Measurements from ENCODE around the gene FANK1. TPM values are rescaled to one million over a fixed set of nuclear protein-coding genes. Genes with fewer than 3 reads are reported as not detected.
"Not testable (repeated sequence)": the region's sequence is repeated elsewhere in the genome, so short reads cannot be mapped to it uniquely, and the experiment has no call there.

Gene FANK1
- total RNA-seq, 2 experiments from 2014 or later: 0.31 to 0.35 TPM

DNA sequence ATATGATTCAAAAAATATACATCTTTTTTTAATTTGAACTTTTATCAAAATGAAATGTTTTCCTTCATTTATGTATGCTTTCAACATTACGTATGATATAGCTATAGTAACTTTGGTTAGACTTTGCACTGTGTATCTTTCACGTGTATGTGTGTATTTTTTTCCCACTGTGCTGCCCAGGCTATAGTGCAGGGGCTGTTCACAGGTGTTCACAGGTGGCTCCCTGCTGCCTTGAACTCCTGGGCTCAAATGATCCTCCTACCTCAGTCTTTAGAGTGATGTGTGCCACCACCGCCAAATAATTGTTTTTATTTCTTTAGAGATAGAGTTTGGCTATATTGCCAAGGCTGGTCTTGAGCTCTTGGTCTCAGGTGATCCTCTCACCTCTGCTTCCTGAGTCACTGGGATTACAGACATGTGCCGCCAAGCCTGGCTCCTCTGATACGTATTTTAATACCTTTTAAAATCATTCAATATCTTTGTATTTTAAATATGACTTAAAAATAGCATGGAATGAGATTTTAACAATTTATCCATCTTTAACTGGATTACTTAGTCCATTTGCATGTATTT, 29.0 kb downstream of the FANK1 start:
- Mint-ChIP-seq H3K27ac (no peak overlapping the region), H3K4me1 (no peaks in the 10 kb centered on the region), H3K9me3 (no peaks in the 10 kb centered on the region), H3K36me3 (ENCODE audit: low read depth) (no peaks in the 10 kb centered on the region), H3K27me3 (peaks cover 2% of the 10 kb centered on the region), H3K4me3 (no peak overlapping the region)
- POLR2A ChIA-PET: no interaction called here
- no peak for DNase-seq
- CTCF ChIA-PET: no interaction called here

DNA sequence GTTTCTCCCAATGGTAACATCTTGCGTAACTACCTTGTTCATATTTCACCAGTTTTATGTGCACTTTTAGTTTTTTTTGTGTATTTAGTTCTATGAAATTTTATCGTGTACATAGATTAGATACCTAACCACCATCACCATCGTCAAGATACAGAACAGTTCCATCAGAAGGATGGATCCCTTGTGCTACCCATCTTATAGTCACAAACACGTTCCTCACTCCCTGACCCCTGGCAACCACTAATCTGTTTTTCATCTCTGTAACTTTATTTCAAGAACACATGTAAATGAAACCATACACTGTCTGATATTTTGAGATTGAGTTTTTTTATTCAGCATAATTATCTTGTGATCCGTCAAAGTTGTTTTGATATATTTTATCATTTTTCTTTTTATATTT, 29.9 kb downstream of the FANK1 start:
- POLR2A ChIA-PET: no interaction called here
- H3K9me3 Mint-ChIP-seq: no peaks in the 10 kb centered on the region
- H3K36me3 Mint-ChIP-seq (ENCODE audit: low read depth): no peaks in the 10 kb centered on the region
- no peak overlapping the region for H3K27ac Mint-ChIP-seq
- DNase-seq: no peak
- no peaks in the 10 kb centered on the region for H3K4me1 Mint-ChIP-seq
- CTCF ChIA-PET: no interaction called here
- H3K27me3 Mint-ChIP-seq: peaks cover 3% of the 10 kb centered on the region
- no peak overlapping the region for H3K4me3 Mint-ChIP-seq

DNA sequence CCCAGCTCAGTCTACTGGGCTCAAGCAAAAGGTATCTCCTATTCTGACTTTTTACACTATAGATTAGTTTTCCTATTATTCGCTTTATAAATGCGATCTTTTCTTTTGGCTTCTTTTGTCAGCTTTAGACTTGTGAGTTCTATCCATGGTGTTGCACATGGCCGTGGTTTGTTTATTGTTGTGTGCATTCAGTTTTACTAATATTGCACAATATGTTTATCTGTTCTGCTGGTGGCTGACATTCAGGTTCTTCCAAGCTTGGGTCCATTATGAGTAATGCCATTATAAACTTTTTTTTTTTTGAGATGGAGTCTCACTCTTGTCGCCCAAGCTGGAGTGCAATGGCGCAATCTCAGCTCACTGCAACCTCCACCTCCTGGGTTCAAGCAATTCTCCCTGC, 30.9 kb downstream of the FANK1 start:
- H3K4me3 Mint-ChIP-seq; DNase-seq; H3K27me3 Mint-ChIP-seq; H3K9me3 Mint-ChIP-seq; CTCF ChIA-PET; H3K36me3 Mint-ChIP-seq (ENCODE audit: low read depth); POLR2A ChIA-PET; H3K4me1 Mint-ChIP-seq; H3K27ac Mint-ChIP-seq: not testable (repeated sequence)

- Mint-ChIP-seq H3K36me3 (ENCODE audit: low read depth) (no peaks in the 10 kb centered on the region), H3K4me1 (no peaks in the 10 kb centered on the region), H3K27me3 (peaks cover 21% of the 10 kb centered on the region), H3K27ac (no peak overlapping the region), H3K9me3 (no peaks in the 10 kb centered on the region), H3K4me3 (no peak overlapping the region)
- CTCF ChIA-PET: interaction anchor here (0.5 kb wide), 1 partner anchor 1848 kb away, joined by 3 read pairs; no protein-coding TSS in a partner anchor
- POLR2A ChIA-PET: no interaction called here
- DNase-seq: no peak
Observed at GRCh38 chr10:125928928-125929585, 32.7 kb downstream of the FANK1 start.

GRCh38 chr10:125929618-125930017, 33.3 kb downstream of the FANK1 start:
- H3K9me3 Mint-ChIP-seq: no peaks in the 10 kb centered on the region
- CTCF ChIA-PET: interaction anchor here (0.5 to 0.6 kb wide), 2 partner anchors 1436 to 1848 kb away, joined by 3 read pairs; no protein-coding TSS in a partner anchor
- H3K36me3 Mint-ChIP-seq (ENCODE audit: low read depth): no peaks in the 10 kb centered on the region

GRCh38 chr10:125933693-125934092, 37.3 kb downstream of the FANK1 start:
- ChIA-PET POLR2A (no interaction called here), CTCF (no interaction called here)
- Mint-ChIP-seq H3K36me3 (ENCODE audit: low read depth) (no peaks in the 10 kb centered on the region), H3K4me3 (no peak overlapping the region), H3K4me1 (no peaks in the 10 kb centered on the region), H3K27me3 (peaks cover 23% of the 10 kb centered on the region), H3K27ac (no peak overlapping the region), H3K9me3 (no peaks in the 10 kb centered on the region)
- no peak for DNase-seq

More at GRCh38 chr10:125929618-125930017, 33.3 kb downstream of the FANK1 start:
- peaks cover 21% of the 10 kb centered on the region for H3K27me3 Mint-ChIP-seq
- no peak overlapping the region for H3K27ac Mint-ChIP-seq
- POLR2A ChIA-PET: no interaction called here
- no peak for DNase-seq
- H3K4me3 Mint-ChIP-seq: no peak overlapping the region
- no peaks in the 10 kb centered on the region for H3K4me1 Mint-ChIP-seq

DNA sequence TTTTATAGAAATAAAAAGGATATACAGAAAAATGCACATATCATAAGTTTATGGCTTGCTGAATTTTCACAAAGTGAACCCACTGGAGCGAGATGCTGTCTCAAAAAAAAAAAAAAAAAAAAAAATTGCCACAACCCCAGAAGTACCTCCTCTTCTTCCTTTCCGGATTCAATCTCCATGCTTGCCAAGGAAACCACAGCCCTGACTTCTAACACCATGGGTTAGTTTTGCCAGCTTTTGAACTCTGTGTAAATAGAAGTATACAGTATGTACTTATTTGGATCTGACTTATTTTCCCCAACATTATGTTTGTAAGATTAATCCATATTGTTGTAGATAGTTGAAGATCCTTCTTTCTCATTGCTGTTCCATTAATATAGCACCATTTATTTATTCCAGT, 40.0 kb downstream of the FANK1 start:
- ChIA-PET POLR2A (no interaction called here), CTCF (no interaction called here)

DNA sequence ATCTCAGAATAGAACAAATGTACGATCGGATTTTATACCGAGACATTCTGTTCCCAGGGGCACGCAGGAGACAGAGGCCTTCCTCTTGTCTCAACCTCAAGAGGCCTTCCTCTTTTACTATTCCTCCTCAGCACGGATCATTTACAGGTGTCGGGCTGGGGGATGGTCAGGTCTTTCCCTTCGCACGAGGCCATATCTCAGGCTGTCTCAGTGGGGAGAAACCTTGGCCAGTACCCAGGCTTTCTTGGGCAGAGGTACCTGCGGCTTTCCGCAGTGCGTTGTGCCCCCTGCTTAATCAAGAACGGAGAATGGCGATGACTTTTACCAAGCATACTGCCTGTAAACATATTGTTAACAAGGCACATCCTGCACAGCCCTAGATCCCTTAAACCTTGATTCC, 44.2 kb downstream of the FANK1 start:
- no peak overlapping the region for H3K27ac Mint-ChIP-seq
- CTCF ChIA-PET: no interaction called here
- no peaks in the 10 kb centered on the region for H3K4me1 Mint-ChIP-seq
- H3K27me3 Mint-ChIP-seq: no peaks in the 10 kb centered on the region
- no peak for DNase-seq
- no peaks in the 10 kb centered on the region for H3K36me3 Mint-ChIP-seq (ENCODE audit: low read depth)
- POLR2A ChIA-PET: no interaction called here
- H3K4me3 Mint-ChIP-seq: no peak overlapping the region
- peaks cover 2% of the 10 kb centered on the region for H3K9me3 Mint-ChIP-seq

More for the DNA sequence above, 40.0 kb downstream of the FANK1 start:
- Mint-ChIP-seq H3K27ac (no peak overlapping the region), H3K4me3 (no peak overlapping the region), H3K9me3 (no peaks in the 10 kb centered on the region), H3K36me3 (ENCODE audit: low read depth) (no peaks in the 10 kb centered on the region), H3K27me3 (peaks cover 20% of the 10 kb centered on the region), H3K4me1 (no peaks in the 10 kb centered on the region)
- DNase-seq: no peak

GRCh38 chr10:125951290-125951689, 54.9 kb downstream of the FANK1 start:
- H3K9me3 Mint-ChIP-seq: peaks cover 14% of the 10 kb centered on the region
- H3K4me3 Mint-ChIP-seq: no peak overlapping the region
- no peak overlapping the region for H3K27ac Mint-ChIP-seq
- POLR2A ChIA-PET: no interaction called here
- no peak for DNase-seq
- no peaks in the 10 kb centered on the region for H3K36me3 Mint-ChIP-seq (ENCODE audit: low read depth)
- no peaks in the 10 kb centered on the region for H3K27me3 Mint-ChIP-seq
- H3K4me1 Mint-ChIP-seq: no peaks in the 10 kb centered on the region
- CTCF ChIA-PET: no interaction called here

GRCh38 chr10:125953778-125954385, 57.5 kb downstream of the FANK1 start:
- CTCF ChIA-PET: interaction anchor here (0.6 kb wide), 1 partner anchor 1002 kb away, joined by 3 read pairs; no protein-coding TSS in a partner anchor
- Mint-ChIP-seq H3K27me3 (no peaks in the 10 kb centered on the region), H3K4me1 (no peaks in the 10 kb centered on the region), H3K4me3 (no peak overlapping the region), H3K27ac (no peak overlapping the region), H3K9me3 (peaks cover 14% of the 10 kb centered on the region), H3K36me3 (ENCODE audit: low read depth) (no peaks in the 10 kb centered on the region)
- DNase-seq: no peak
- POLR2A ChIA-PET: no interaction called here

- no peak overlapping the region for H3K27ac Mint-ChIP-seq
- peaks cover 14% of the 10 kb centered on the region for H3K9me3 Mint-ChIP-seq
- DNase-seq: no peak
- H3K4me3 Mint-ChIP-seq: no peak overlapping the region
- H3K36me3 Mint-ChIP-seq (ENCODE audit: low read depth): no peaks in the 10 kb centered on the region
- H3K4me1 Mint-ChIP-seq: no peaks in the 10 kb centered on the region
- CTCF ChIA-PET: no interaction called here
- H3K27me3 Mint-ChIP-seq: no peaks in the 10 kb centered on the region
- POLR2A ChIA-PET: no interaction called here
Observed at GRCh38 chr10:125955766-125956165, 59.4 kb downstream of the FANK1 start.

DNA sequence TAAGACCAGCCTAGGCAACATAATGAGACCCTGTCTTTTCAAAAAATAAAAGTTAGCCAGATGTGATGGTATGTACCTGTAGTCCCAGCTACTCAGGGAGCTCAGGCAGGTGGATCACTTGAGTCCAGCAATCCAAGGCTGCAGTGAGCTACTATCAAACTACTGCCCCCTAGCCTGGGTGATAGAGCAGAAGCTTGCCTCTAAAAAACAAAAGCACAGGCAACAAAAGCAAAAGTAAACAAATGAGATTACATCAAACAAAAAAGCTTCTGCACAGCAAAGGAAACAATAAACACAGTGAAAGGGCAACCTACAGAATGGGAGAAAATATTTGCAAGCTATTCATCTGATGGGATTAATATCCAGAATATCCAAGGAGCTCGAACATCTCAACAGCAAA, 65.4 kb downstream of the FANK1 start:
- no peaks in the 10 kb centered on the region for H3K4me1 Mint-ChIP-seq
- POLR2A ChIA-PET: no interaction called here
- DNase-seq: no peak
- H3K27me3 Mint-ChIP-seq: peaks cover 2% of the 10 kb centered on the region
- CTCF ChIA-PET: no interaction called here
- H3K4me3 Mint-ChIP-seq: no peak overlapping the region
- H3K27ac Mint-ChIP-seq: no peak overlapping the region
- no peaks in the 10 kb centered on the region for H3K9me3 Mint-ChIP-seq
- H3K36me3 Mint-ChIP-seq (ENCODE audit: low read depth): no peaks in the 10 kb centered on the region

GRCh38 chr10:125962200-125962599, 65.8 kb downstream of the FANK1 start:
- CTCF ChIA-PET: no interaction called here
- no peak for DNase-seq
- no peak overlapping the region for H3K27ac Mint-ChIP-seq

GRCh38 chr10:125964558-125964957, 68.2 kb downstream of the FANK1 start:
- Mint-ChIP-seq H3K36me3 (ENCODE audit: low read depth) (no peaks in the 10 kb centered on the region), H3K27ac (no peak overlapping the region), H3K27me3 (peaks cover 5% of the 10 kb centered on the region), H3K4me3 (no peak overlapping the region), H3K9me3 (no peaks in the 10 kb centered on the region), H3K4me1 (no peaks in the 10 kb centered on the region)
- CTCF ChIA-PET: interaction anchor here (1.5 kb wide), 1 partner anchor 14 kb away, joined by 3 read pairs; no protein-coding TSS in a partner anchor
- DNase-seq: no peak
- POLR2A ChIA-PET: no interaction called here

More at GRCh38 chr10:125962200-125962599, 65.8 kb downstream of the FANK1 start:
- Mint-ChIP-seq H3K9me3 (no peaks in the 10 kb centered on the region), H3K27me3 (peaks cover 2% of the 10 kb centered on the region), H3K4me1 (no peaks in the 10 kb centered on the region), H3K4me3 (no peak overlapping the region), H3K36me3 (ENCODE audit: low read depth) (no peaks in the 10 kb centered on the region)
- POLR2A ChIA-PET: no interaction called here
